T-helper 2 cell treated with Interferon-gamma antibody and Interleukin-4, amounts not matched to agents 5 μg/mL and 100 μg/mL, for 36 hours (primary cell): ENCODE results near the gene C10orf90.

Source experiments
- DNase-seq: peaks from one replicate; pipeline ENCODE4 v3.0.0; 2021; ENCODE audit warnings: low spot score
- H3K27ac Mint-ChIP-seq: one replicate; pipeline ENCODE4 v1.8.0; 2021; ENCODE audit warnings: mild to moderate bottlenecking, mixed read lengths
- H3K27me3 Mint-ChIP-seq: one replicate; pipeline ENCODE4 v1.8.0; 2021; ENCODE audit warnings: low read depth, mixed read lengths
- H3K36me3 Mint-ChIP-seq: one replicate; pipeline ENCODE4 v1.8.0; 2021; ENCODE audit warnings: low read depth, mixed read lengths
- H3K4me1 Mint-ChIP-seq: one replicate; pipeline ENCODE4 v1.8.0; 2021; ENCODE audit warnings: low read depth, mixed read lengths
- H3K4me3 Mint-ChIP-seq: one replicate; pipeline ENCODE4 v1.8.0; 2022; ENCODE audit warnings: mild to moderate bottlenecking, moderate library complexity, mixed read lengths
- H3K9me3 Mint-ChIP-seq: one replicate; pipeline ENCODE4 v1.8.0; 2021; ENCODE audit warnings: mixed read lengths

The C10orf90 gene

GRCh38 chr10:126519992-126520391, 150.5 kb downstream of the C10orf90 start:
- no peak for DNase-seq
- Mint-ChIP-seq H3K4me3 (no peak overlapping the region), H3K27ac (no peak overlapping the region), H3K36me3 (no peaks in the 10 kb centered on the region), H3K27me3 (no peaks in the 10 kb centered on the region), H3K9me3 (no peaks in the 10 kb centered on the region), H3K4me1 (no peaks in the 10 kb centered on the region)

GRCh38 chr10:126519185-126519584, 151.3 kb downstream of the C10orf90 start:
- Mint-ChIP-seq H3K9me3 (no peaks in the 10 kb centered on the region), H3K27ac (no peak overlapping the region), H3K4me3 (no peak overlapping the region), H3K4me1 (no peaks in the 10 kb centered on the region), H3K27me3 (no peaks in the 10 kb centered on the region), H3K36me3 (no peaks in the 10 kb centered on the region)
- DNase-seq, result no peak

GRCh38 chr10:126518218-126519080, 152.0 kb downstream of the C10orf90 start:
- Mint-ChIP-seq H3K4me1 (no peaks in the 10 kb centered on the region), H3K4me3 (no peak overlapping the region), H3K9me3 (no peaks in the 10 kb centered on the region)

DNA sequence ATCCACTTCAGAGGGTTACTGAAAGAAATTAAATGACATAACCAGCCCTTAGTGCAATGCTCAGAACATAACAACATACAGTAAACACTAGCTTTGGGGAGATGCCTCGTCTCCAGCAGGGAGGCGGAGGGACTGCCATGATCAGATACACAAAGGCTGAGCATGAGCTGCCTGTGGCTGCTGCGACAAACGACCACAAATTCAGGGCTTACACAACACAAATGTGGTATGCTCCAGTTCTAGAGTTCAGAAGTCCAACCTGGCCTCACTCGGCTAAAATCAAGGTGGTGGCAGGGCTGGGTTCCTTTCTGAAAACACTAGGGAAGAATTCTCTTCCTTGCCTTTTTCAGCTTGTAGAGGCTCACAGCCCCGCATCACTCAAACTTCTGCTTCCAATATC, 154.0 kb downstream of the C10orf90 start:
- Mint-ChIP-seq H3K36me3 (no peaks in the 10 kb centered on the region), H3K4me3 (no peak overlapping the region), H3K9me3 (no peaks in the 10 kb centered on the region), H3K4me1 (no peaks in the 10 kb centered on the region), H3K27me3 (no peaks in the 10 kb centered on the region), H3K27ac (no peak overlapping the region)
- DNase-seq, result no peak

More at GRCh38 chr10:126518218-126519080, 152.0 kb downstream of the C10orf90 start:
- no peak overlapping the region for H3K27ac Mint-ChIP-seq
- H3K27me3 Mint-ChIP-seq, result no peaks in the 10 kb centered on the region
- H3K36me3 Mint-ChIP-seq, result no peaks in the 10 kb centered on the region
- no peak for DNase-seq

- H3K27me3 Mint-ChIP-seq, result no peaks in the 10 kb centered on the region
- no peak for DNase-seq
- no peaks in the 10 kb centered on the region for H3K9me3 Mint-ChIP-seq
- H3K36me3 Mint-ChIP-seq, result no peaks in the 10 kb centered on the region
- no peaks in the 10 kb centered on the region for H3K4me1 Mint-ChIP-seq
- no peak overlapping the region for H3K4me3 Mint-ChIP-seq
- no peak overlapping the region for H3K27ac Mint-ChIP-seq
Observed at GRCh38 chr10:126511917-126512479, 158.5 kb downstream of the C10orf90 start.

DNA sequence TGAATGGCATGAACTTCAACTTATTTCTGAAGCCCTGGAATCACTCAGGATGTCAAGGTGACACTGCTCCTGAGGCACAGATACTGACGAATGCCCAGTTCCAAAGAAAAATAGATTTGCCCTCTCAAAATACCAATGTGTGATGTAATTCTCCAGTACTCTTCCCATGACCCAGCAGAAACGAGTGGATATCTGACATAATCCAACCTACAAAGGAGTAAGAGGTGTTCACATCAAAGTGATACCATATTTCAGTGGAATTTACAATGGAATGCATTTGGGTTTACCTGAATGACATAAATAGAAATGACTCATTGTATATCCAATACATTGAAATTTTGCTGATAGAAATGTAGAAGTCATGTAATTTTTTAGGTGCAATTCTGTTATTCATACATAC, 161.3 kb downstream of the C10orf90 start:
- Mint-ChIP-seq H3K27ac (no peak overlapping the region), H3K4me3 (no peak overlapping the region), H3K4me1 (no peaks in the 10 kb centered on the region), H3K27me3 (no peaks in the 10 kb centered on the region), H3K36me3 (no peaks in the 10 kb centered on the region), H3K9me3 (no peaks in the 10 kb centered on the region)
- DNase-seq, result no peak

GRCh38 chr10:126508535-126509040, 161.9 kb downstream of the C10orf90 start:
- Mint-ChIP-seq H3K4me3 (no peak overlapping the region), H3K27me3 (no peaks in the 10 kb centered on the region), H3K9me3 (no peaks in the 10 kb centered on the region), H3K27ac (no peak overlapping the region), H3K4me1 (no peaks in the 10 kb centered on the region), H3K36me3 (no peaks in the 10 kb centered on the region)
- no peak for DNase-seq

DNA sequence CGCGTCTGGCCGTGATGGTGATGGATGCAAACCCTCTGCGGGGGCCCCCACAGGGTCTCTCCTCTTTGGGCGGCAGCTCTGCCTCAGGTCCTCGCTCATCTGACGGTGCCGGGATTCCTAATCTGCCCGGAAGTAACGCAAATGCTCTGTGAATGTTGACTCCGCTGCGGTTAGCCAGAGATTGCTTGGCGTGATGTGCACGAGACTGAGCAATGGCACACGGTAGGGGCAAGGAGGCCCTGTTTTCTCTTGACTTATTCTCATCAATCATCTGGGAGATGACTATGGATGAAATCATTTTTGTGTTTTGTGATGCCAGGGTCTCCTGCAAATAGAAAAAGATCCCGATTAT, 165.8 kb downstream of the C10orf90 start:
- H3K27me3 Mint-ChIP-seq, result no peaks in the 10 kb centered on the region
- H3K27ac Mint-ChIP-seq, result no peak overlapping the region
- no peak for DNase-seq
- H3K36me3 Mint-ChIP-seq, result no peaks in the 10 kb centered on the region
- no peak overlapping the region for H3K4me3 Mint-ChIP-seq
- H3K9me3 Mint-ChIP-seq, result no peaks in the 10 kb centered on the region
- no peaks in the 10 kb centered on the region for H3K4me1 Mint-ChIP-seq

- Mint-ChIP-seq H3K36me3 (no peaks in the 10 kb centered on the region), H3K27me3 (no peaks in the 10 kb centered on the region), H3K27ac (no peak overlapping the region), H3K4me1 (no peaks in the 10 kb centered on the region), H3K9me3 (no peaks in the 10 kb centered on the region), H3K4me3 (no peak overlapping the region)
- no peak for DNase-seq
Observed at GRCh38 chr10:126504063-126504760, 166.3 kb downstream of the C10orf90 start.

- Mint-ChIP-seq H3K9me3 (no peaks in the 10 kb centered on the region), H3K36me3 (no peaks in the 10 kb centered on the region), H3K4me3 (no peak overlapping the region), H3K27me3 (no peaks in the 10 kb centered on the region), H3K4me1 (no peaks in the 10 kb centered on the region), H3K27ac (no peak overlapping the region)
- no peak for DNase-seq
Observed at GRCh38 chr10:126503392-126504062, 167.0 kb downstream of the C10orf90 start.

- Mint-ChIP-seq H3K27ac (no peak overlapping the region), H3K4me1 (no peaks in the 10 kb centered on the region), H3K9me3 (peaks cover 4% of the 10 kb centered on the region), H3K4me3 (no peak overlapping the region), H3K27me3 (no peaks in the 10 kb centered on the region), H3K36me3 (no peaks in the 10 kb centered on the region)
- DNase-seq, result no peak
Observed at GRCh38 chr10:126502441-126502840, 168.1 kb downstream of the C10orf90 start.

DNA sequence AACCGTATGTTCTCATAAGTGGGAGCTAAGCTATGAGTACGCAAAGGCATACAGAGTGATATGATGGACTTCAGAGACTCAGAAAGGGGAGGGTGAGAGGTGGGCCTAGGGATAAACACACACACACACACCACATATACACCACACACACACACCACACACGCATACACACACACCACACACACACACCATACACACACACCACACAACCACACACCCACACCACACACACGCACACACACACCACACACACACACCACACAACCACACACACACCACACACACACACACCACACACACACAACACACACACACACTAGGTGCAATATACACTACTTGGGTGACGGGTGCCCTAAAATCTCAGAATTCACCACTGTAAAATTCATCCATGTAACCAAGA, 168.7 kb downstream of the C10orf90 start:
- Mint-ChIP-seq H3K27me3 (no peaks in the 10 kb centered on the region), H3K4me1 (no peaks in the 10 kb centered on the region), H3K27ac (no peak overlapping the region), H3K36me3 (no peaks in the 10 kb centered on the region), H3K9me3 (peaks cover 4% of the 10 kb centered on the region), H3K4me3 (no peak overlapping the region)
- no peak for DNase-seq

GRCh38 chr10:126500866-126501265, 169.6 kb downstream of the C10orf90 start:
- Mint-ChIP-seq H3K27ac (no peak overlapping the region), H3K4me3 (no peak overlapping the region), H3K36me3 (no peaks in the 10 kb centered on the region), H3K4me1 (no peaks in the 10 kb centered on the region), H3K9me3 (peaks cover 4% of the 10 kb centered on the region), H3K27me3 (no peaks in the 10 kb centered on the region)
- no peak for DNase-seq

- H3K4me1 Mint-ChIP-seq, result no peaks in the 10 kb centered on the region
- DNase-seq, result no peak
- no peaks in the 10 kb centered on the region for H3K27me3 Mint-ChIP-seq
- no peak overlapping the region for H3K4me3 Mint-ChIP-seq
- peaks cover 4% of the 10 kb centered on the region for H3K9me3 Mint-ChIP-seq
- no peak overlapping the region for H3K27ac Mint-ChIP-seq
- no peaks in the 10 kb centered on the region for H3K36me3 Mint-ChIP-seq
Observed at GRCh38 chr10:126500185-126500584, 170.3 kb downstream of the C10orf90 start.
